Measurements from ENCODE around the gene CORO2B. TPM values are rescaled to one million over a fixed set of nuclear protein-coding genes. Genes with fewer than 3 reads are reported as not detected.

The CORO2B gene
- total and polyA plus RNA-seq, 9 of the 15 experiments (the other 6 are each of a cell fraction or from before 2014, with no cell fraction given), result not detected

DNA sequence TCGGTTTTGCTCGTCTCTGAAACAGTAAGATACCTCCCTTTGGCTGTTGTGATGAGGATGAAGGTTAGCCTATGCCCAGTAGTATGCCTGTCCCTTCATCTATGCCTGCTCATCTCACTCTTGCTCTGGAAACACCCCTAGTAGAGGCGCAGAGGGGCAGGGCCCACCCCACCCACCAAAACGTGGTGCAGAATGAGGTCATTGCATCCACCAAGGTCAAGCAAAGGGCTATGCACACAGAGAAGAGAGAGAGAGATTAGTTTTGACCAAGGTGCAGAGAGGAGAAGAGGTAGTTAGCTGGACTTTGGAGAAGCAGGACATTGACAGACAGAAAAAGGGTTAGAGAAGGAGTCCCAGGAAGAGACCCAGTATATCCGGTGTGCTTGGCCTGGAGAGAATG, 119.9 kb downstream of the CORO2B start:
- no peak for ATAC-seq
- BruUV-seq (replicated peaks), result no TSS peak
- no peaks in the 10 kb centered on the region; a peak in 1 of 5 replicates for H3K4me1 ChIP-seq (replicated peaks in 1 of 2; ENCODE audit: control insufficient read depth in 2 of 2, insufficient read depth in 2 of 2, low read length in 2 of 2)
- no peak overlapping the region for H3K4me2 ChIP-seq (ENCODE audit: insufficient read depth, low read length)
- H3K9me3 ChIP-seq (replicated peaks; ENCODE audit: control insufficient read depth, insufficient read depth, low read depth, low read length), result no peaks in the 10 kb centered on the region
- no peak overlapping the region for H2AFZ ChIP-seq (ENCODE audit: low read depth, low read length)
- H3K79me2 ChIP-seq (ENCODE audit: control insufficient read depth, insufficient read depth, low read length), result no peaks in the 10 kb centered on the region
- H4K20me1 ChIP-seq (replicated peaks; ENCODE audit: control insufficient read depth, insufficient read depth, low read length), result peaks cover 2% of the 10 kb centered on the region; the same call in 1 of the 2 replicates
- no peak for DNase-seq (ENCODE audit: extremely low read depth in 1 of 4, low spot score in 3 of 4)
- H3K9me1 ChIP-seq (ENCODE audit: control insufficient read depth, insufficient read depth, low read length), result no peaks in the 10 kb centered on the region
- H3K27me3 ChIP-seq (ENCODE audit: control insufficient read depth in 2 of 2, insufficient read depth in 2 of 2, low read length in 2 of 2), result peaks cover 2 to 45% of the 10 kb centered on the region in 2 experiments; a peak in 3 of 5 replicates
- CTCF ChIA-PET (ENCODE audit: low intra/inter-chr PET ratio), result no interaction called here
- H3K9ac ChIP-seq (ENCODE audit: insufficient read depth in 1 of 2, low read depth in 2 of 2, low read length in 2 of 2), result no peak overlapping the region
- WGBS (ENCODE audit: insufficient coverage, low coverage, missing lambda C conversion rate), result 0% methylated on average over 5 of the region's 5 CpGs
- H3K27ac ChIP-seq (ENCODE audit: extremely low read depth, low read depth, low read length), result no peak overlapping the region
- POLR2A ChIA-PET, result no interaction called here
- no peak overlapping the region for H3K4me3 ChIP-seq
- FAIRE-seq, result no peak
- in situ Hi-C loops (cut with MboI), result no loop called here
- no peaks in the 10 kb centered on the region for H3K36me3 ChIP-seq (ENCODE audit: control insufficient read depth, insufficient read depth, low read length)
- intact Hi-C loops (cut with micrococcal nuclease), result no loop called here
- TF ChIP-seq CXXC5 (CRISPR knock-in tag; IDR thresholded peaks at IDR 0.05) (no peak), ZNF436 (CRISPR knock-in tag; IDR thresholded peaks at IDR 0.05) (no peak), FOXP1 (CRISPR knock-in tag; IDR thresholded peaks at IDR 0.05) (no peak), MAFG (tag; conservative IDR thresholded peaks at IDR 0.05) (no peak), KDM4B (IDR thresholded peaks at IDR 0.05; ENCODE audit: borderline replicate concordance in 2 of 2, low read depth in 1 of 2) (no peak), NFXL1 (CRISPR knock-in tag; IDR thresholded peaks at IDR 0.05) (no peak), POLR2H (tag; IDR thresholded peaks at IDR 0.05; ENCODE audit: low read depth) (no peak), ZNF79 (CRISPR knock-in tag; IDR thresholded peaks at IDR 0.05; ENCODE audit: low read depth) (no peak), SNAPC5 (CRISPR knock-in tag; IDR thresholded peaks at IDR 0.05) (no peak), HCFC1 (IDR thresholded peaks at IDR 0.05; ENCODE audit: low read depth, low read length) (no peak), CBX5 (IDR thresholded peaks at IDR 0.05; ENCODE audit: borderline replicate concordance, low read depth) (no peak), ATF6 (CRISPR knock-in tag; IDR thresholded peaks at IDR 0.05) (no peak), ZNF444 (CRISPR knock-in tag; IDR thresholded peaks at IDR 0.05) (no peak), PPARD (CRISPR knock-in tag; IDR thresholded peaks at IDR 0.05) (no peak)
- TF ChIP-seq, protein P1, sequence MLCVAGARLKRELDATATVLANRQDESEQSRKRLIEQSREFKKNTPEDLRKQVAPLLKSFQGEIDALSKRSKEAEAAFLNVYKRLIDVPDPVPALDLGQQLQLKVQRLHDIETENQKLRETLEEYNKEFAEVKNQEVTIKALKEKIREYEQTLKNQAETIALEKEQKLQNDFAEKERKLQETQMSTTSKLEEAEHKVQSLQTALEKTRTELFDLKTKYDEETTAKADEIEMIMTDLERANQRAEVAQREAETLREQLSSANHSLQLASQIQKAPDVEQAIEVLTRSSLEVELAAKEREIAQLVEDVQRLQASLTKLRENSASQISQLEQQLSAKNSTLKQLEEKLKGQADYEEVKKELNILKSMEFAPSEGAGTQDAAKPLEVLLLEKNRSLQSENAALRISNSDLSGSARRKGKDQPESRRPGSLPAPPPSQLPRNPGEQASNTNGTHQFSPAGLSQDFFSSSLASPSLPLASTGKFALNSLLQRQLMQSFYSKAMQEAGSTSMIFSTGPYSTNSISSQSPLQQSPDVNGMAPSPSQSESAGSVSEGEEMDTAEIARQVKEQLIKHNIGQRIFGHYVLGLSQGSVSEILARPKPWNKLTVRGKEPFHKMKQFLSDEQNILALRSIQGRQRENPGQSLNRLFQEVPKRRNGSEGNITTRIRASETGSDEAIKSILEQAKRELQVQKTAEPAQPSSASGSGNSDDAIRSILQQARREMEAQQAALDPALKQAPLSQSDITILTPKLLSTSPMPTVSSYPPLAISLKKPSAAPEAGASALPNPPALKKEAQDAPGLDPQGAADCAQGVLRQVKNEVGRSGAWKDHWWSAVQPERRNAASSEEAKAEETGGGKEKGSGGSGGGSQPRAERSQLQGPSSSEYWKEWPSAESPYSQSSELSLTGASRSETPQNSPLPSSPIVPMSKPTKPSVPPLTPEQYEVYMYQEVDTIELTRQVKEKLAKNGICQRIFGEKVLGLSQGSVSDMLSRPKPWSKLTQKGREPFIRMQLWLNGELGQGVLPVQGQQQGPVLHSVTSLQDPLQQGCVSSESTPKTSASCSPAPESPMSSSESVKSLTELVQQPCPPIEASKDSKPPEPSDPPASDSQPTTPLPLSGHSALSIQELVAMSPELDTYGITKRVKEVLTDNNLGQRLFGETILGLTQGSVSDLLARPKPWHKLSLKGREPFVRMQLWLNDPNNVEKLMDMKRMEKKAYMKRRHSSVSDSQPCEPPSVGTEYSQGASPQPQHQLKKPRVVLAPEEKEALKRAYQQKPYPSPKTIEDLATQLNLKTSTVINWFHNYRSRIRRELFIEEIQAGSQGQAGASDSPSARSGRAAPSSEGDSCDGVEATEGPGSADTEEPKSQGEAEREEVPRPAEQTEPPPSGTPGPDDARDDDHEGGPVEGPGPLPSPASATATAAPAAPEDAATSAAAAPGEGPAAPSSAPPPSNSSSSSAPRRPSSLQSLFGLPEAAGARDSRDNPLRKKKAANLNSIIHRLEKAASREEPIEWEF (CRISPR knock-in tag; IDR thresholded peaks at IDR 0.05), result no peak
- TF ChIP-seq, protein P2, sequence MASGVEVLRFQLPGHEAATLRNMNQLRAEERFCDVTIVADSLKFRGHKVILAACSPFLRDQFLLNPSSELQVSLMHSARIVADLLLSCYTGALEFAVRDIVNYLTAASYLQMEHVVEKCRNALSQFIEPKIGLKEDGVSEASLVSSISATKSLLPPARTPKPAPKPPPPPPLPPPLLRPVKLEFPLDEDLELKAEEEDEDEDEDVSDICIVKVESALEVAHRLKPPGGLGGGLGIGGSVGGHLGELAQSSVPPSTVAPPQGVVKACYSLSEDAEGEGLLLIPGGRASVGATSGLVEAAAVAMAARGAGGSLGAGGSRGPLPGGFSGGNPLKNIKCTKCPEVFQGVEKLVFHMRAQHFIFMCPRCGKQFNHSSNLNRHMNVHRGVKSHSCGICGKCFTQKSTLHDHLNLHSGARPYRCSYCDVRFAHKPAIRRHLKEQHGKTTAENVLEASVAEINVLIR (CRISPR knock-in tag; IDR thresholded peaks at IDR 0.05), result no peak

All from K562 (cell line).